Stimulated activated CD4-positive, alpha-beta T cell treated with anti-CD3 and anti-CD28 coated beads, Interleukin-2, amount 100 ng/mL, for 4 hours (primary cell): ENCODE results near the gene ADD1.
A peak's percentile ranks its signal among the peaks of the same experiment; 100 is the strongest.
"Not testable (repeated sequence)": the region's sequence is repeated elsewhere in the genome, so short reads cannot be mapped to it uniquely, and the experiment has no call there.

Source experiments
- DNase-seq: peaks from one replicate; pipeline ENCODE4 v3.0.0-alpha.2; 2020; ENCODE audit warnings: low read depth

ADD1 gene

DNA sequence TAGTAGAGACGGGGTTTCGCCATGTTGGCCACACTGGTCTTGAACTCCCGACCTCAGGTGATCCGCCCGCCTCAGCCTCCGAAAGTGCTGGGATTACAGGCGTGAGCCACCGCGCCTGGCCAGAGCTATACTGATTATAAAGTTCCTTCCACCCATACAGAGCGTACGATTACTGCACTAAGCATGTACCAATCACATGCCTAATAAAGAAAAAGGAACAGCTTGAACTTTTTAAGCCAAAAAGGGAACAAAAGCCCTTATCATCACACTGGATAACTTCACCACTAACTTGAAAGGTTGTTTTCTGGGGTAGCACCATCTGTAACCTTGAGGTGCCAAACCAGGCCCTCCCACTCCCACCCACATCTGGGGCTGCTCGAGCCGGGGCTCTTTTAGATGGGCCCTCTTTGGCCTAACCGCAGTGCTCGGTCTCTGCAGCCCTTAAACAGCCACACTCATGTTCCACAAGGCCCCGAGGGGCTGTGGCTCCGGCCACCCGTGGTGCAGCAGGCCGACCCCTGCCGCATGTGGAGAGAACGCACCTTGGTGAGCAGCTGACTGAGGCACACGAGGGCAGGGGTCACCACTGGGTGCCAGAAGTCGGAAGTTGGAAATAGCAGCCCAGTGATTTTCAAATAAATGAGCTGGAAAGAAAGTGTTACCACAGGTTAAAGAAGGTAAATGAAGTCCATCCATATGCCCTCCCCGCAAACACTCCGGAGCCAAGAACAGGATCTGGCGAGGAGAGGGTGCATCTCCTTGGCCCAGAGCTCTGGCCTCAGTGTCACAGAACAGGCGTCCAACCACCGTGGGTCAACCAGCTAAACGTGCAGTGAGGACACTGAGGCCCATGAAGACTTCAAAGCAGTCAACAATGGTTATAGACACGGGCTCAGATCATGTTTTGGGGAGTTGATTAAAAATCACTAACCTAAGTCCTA, 101.2 kb downstream of the ADD1 start:
- DNase-seq, result no peak

DNA sequence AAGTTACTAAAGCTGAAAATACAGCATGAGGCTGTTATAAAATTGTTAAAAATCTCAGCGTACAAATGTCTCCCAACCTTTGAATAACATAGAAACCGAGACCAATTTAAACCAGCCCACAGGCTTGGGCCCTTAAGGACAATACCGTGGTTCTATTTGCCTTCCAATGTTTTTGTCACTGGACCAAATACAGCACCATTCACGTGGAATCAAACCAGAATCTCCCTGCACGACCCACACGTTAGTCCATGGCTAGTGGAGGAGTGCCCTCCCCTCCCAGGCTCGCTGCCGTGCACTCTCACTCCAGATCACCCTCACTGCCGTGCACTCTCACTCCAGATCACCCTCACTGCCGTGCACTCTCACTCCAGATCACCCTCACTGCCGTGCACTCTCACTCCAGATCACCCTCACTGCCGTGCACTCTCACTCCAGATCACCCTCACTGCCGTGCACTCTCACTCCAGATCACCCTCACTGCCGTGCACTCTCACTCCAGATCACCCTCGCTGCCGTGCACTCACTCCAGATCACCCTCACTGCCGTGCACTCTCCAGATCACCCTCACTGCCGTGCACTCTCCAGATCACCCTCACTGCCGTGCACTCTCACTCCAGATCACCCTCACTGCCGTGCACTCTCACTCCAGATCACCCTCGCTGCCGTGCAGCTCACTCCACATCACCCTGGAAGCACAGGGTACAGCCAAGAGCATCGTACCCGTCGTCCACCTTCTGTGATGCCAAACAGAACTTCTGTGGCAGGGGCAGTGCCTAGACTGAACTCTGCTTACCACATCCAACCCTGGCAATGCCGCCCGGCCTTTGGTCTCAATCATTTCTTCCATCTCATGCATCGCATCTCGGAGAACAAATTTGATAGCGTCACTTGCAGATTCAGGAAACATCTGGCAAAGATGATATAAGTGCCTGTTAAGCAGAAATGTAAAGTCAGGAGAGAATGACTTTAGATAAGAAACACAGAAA, 102.3 kb downstream of the ADD1 start:
- DNase-seq, result not testable (repeated sequence)

GRCh38 chr4:2946812-2947600, 103.4 kb downstream of the ADD1 start:
- DNase-seq, result no peak

DNA sequence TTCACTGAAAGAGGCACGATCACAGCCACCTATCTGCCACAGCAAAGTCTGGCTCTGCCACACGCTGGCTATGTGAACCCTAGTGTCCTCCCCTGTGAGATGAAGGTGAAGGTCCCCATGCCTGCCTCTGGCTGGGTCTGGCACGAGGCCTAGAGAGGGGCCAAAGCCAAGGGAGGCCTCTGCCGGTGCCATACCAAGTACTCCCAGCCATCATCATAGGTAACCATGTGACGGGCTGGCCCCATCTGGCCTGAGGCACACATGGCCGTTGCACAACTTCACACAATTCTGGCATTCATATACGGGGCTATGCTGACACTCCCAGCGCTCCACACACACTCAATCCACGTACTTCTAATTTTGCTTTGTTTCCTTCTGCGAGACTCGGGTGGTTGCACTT, 104.3 kb downstream of the ADD1 start:
- no peak for DNase-seq

DNA sequence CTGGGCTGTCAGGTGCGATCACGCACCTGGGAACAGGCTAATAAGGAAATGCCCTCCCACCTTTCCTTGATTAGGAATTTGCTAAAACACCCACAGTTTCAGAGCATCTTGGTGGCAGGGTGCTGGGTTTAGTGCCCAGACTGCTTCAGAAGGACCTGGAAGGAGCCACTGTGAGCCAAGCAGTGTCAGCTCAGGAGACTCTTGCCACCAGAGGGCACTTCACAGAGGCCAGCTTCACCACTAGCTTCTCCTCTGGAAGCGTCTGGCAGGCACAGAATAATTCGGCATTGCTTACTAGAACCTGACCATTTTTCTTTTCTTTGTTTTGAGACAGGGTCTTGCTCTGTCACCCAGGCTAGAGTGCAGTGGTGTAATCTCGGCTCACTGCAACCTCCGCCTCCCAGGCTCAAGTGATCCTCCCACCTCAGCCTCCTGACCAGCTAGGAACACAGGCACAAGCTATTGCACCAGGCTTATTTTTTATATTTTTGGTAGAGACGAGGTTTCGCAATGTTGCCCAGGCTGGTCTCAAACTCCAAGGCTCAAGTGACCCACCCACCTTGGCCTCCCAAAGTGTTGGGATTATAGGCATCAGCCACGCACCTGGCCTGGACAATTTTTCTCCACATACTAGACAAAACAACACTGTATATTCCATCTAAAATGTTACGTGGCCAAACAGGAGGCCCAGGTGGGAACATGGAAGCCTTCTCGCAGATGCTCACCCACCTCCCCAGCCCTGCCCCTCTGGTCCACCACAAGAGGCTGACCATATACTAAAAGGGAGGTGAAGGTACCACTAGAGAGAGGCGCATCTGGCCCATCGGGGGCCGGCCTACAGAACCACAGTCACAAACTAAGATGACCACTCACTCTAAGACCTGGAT, 105.5 kb downstream of the ADD1 start:
- no peak for DNase-seq

DNA sequence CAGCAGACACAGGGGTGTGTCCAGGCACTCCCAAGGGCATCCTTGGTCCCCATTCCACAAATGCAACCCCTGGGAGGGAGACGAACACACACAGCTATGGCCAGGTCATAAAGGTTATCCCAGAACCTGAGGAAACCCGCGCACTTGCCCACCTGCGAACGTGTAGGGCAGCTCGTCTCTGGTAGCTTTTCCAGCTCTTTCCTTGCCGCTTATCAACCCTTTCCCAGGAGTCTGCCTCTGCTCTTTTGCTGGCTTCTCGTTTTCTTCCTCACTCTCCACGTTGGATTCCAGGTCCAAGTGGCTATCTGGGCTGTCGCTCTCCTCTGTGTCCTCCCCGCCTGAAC, 106.1 kb downstream of the ADD1 start:
- no peak for DNase-seq

DNA sequence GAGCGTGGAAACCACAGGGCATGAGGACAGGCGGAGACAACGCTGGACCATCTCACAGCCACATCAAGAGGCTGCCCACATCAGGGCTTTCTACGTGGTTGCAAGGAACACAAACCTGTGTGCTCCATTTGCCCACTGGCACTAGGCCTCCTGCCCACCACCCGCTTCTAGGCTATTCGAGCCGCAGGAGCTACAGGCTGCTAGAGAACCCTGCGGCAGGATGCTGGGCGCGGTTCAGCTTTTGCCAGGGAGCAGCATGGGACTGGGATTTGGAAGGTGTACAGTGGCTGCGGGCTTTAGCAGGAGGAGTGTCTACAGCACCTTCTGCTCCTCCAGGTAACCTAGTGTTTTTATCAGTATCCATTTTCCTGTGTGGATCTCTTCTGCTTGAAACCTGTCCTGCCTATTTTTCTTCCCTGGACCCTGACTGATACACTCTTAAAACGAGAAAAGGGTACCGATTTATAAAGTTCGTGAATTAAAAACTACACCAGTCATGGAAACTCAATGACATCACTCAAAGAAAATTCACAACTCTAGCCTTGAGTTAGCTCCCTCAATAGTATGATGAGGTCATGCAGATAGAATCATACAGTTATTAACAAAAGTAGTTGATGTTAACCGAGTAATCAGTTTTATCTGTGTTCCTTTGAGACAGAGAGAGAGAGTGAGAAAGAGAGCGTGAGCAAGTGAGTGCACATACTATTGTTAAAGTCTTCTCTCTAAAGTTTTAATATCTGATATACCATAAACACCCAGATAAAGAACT, 106.8 kb downstream of the ADD1 start:
- no peak for DNase-seq

- no peak for DNase-seq
Measured at GRCh38 chr4:2953496-2953895, 109.9 kb downstream of the ADD1 start.

DNA sequence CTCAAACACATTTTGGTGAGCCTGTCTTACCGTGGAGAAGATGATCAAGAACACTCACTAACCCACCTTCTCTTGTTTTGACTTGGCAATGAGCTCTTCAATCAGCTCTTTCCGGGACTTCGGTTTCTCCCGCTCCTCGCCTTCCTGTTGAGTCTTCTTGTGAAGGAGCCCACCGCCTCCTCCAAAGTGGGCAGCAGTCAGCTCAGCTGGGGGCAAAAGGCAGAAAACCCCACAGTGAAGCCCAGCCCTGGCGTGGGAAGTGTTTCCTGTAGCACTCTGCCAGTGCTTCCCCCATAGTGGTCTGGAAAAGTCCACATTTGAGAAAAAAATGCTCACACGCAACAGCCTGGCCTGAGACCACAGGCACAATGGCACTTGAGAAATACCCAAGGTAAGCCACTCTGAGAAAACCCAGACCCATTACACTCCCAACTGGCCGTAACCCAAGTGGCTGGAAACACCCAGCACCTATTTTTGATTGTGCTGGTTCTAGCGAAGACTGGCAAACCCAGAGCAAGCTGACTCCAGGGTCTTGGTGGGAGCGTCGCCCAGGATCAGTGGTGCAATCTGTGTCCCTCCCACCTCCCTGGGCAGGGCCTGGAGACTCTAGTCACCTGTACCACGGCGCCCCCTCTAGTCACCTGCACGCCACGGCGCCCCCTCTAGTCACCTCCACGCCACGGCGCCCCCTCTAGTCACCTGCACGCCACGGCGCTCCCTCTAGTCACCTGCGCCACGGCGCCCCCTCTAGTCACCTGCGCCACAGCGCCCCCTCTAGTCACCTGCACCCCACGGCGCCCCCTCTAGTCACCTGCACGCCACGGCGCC, 110.9 kb downstream of the ADD1 start:
- DNase-seq, result no peak

DNA sequence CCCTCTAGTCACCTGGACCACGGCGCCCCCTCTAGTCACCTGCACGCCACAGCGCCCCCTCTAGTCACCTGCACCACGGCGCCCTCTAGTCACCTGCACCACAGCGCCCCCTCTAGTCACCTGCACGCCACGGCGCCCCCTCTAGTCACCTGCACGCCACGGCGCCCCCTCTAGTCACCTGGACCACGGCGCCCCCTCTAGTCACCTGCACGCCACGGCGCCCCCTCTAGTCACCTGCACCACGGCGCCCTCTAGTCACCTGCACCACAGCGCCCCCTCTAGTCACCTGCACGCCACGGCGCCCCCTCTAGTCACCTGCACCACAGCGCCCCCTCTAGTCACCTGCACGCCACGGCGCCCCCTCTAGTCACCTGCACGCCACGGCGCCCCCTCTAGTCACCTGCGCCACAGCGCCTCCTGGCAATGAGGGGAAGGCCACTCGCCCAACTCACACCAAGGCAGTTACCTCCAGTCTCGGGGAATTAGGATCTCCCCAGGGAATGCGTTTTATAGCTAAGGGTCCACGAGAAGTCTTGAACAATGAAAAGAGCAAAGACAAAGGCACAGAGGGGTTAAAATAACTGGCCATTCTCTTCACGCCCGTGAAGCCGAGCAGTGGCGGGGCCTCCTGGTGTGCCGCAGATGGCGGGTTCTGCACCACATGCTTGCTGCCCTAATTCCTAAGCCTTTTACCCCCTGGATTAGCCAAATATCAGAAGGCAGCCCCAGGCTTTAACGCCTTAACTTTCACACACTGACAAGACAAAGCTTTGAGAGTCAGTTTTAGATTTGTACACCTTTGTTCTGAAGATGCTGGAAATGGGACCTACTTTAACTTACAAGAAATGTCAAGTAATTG, 111.8 kb downstream of the ADD1 start:
- DNase-seq, result not testable (repeated sequence)

GRCh38 chr4:2958446-2958845, 114.8 kb downstream of the ADD1 start:
- no peak for DNase-seq

GRCh38 chr4:2960450-2960849, 116.8 kb downstream of the ADD1 start:
- DNase-seq, result not testable (repeated sequence)

DNA sequence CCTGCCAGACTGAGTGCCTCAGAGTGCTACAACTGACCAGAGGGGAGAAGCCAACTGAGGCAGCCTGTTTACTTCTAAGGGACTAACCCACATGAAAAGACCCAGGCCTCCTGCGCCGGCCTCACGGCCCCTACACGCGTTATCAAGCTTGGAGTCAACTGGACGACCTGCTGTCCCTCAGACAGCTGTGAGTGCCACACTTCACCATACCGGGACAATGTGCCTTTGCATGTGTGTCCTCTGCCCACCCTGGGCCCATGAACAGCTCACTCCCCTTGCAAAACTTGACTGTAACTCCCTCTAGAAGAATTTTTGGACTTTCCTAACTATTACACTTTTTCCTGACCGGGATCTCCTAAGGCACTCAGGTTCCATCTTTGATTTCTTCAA, 117.8 kb downstream of the ADD1 start:
- DNase-seq, result no peak

DNA sequence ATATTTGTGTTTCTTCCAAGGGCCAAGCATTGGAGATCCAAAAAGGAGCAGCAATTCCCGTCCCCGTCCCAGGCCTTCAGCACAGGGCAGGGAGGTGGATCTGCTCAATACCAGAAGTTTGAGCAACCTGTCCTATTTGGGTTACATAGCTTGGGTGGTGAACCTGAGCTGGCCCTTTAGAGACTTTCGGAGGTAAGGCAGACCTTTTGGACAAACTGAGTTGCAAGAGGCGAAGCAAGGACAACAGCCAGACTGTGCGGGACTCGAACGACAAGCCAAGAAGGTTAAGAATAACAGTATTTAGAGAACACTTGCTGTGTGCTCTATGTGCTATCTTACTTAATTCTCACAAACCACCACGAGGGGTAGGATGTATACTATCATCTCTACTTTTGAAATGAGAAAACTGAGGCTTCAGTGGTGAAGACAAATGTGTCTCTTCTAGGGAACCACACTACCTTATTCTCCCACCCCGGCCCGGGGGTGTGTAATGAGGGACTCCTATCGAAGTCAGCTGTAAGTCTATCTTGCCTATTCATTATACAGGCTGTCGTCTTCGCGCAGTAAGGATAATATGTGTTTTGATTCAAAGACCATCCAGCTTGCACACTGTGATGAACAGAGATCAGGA, 118.3 kb downstream of the ADD1 start:
- no peak for DNase-seq

DNA sequence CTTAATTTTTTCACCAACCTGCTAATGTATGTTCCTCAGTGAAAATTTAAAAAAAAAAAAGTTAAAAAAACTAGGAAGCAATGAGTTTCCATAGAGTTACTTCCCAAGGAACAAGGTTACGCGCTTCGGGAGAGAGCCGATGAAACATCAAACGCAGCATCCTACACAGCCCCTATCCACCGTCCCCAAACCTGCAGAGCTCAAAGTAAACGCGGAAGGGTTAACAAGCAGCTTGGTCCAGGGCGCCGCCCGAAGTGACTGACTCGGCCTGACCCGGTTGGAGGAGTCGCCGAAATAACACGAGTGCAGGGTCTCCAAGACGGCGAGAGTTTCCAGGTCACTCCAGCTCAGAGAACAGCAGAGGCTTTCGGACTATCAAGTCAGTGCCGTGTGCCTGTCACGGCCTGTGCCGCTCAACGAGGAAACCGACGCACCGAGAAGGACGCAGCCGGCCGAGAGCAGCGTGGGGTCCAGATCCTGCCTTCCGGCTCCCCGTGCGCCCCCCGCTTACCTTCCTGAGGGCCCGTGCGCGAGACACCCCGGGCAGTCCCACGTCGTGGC, 119.0 kb downstream of the ADD1 start:
- no peak for DNase-seq

GRCh38 chr4:2963175-2963965, 119.7 kb downstream of the ADD1 start, which contains the start of the genes GRK4 and NOP14:
Gene GRK4, plus strand, starts transcription at chr4:2963571. Its CDS starts 500 bp downstream, at chr4:2964071.
Gene NOP14, minus strand, starts transcription at chr4:2963406. Its CDS starts 87 bp downstream, at chr4:2963319.
- peak; percentile 97 for DNase-seq
